ENCODE measurements around the gene COL23A1. TPM values are rescaled to one million over a fixed set of nuclear protein-coding genes. Genes with fewer than 3 reads are reported as not detected.
A peak's percentile ranks its signal among the peaks of the same experiment; 100 is the strongest.

The COL23A1 gene
- total and polyA plus RNA-seq, 2 of the 13 experiments (the other 11 are each of a cell fraction or from before 2014, with no cell fraction given) = not detected

- TF ChIP-seq CTCF (CRISPR knock-in tag; IDR thresholded peaks at IDR 0.05) = 0 out of 2 replicates have a peak, but pooled peaks have one; percentile 2
- no peak for TF ChIP-seq NFE2L2 (IDR thresholded peaks at IDR 0.05; ENCODE audit: low read length)
- no peak for TF ChIP-seq ZBTB49 (CRISPR knock-in tag; IDR thresholded peaks at IDR 0.05; ENCODE audit: borderline replicate concordance)
- no peak for TF ChIP-seq ZBTB46 (CRISPR knock-in tag; IDR thresholded peaks at IDR 0.05; ENCODE audit: borderline replicate concordance)
- TF ChIP-seq ZBTB7B (CRISPR knock-in tag; IDR thresholded peaks at IDR 0.05) = no peak
- TF ChIP-seq ZSCAN22 (CRISPR knock-in tag; IDR thresholded peaks at IDR 0.05) = no peak
- TF ChIP-seq MED1 (CRISPR knock-in tag; IDR thresholded peaks at IDR 0.05) = no peak
- no peak for TF ChIP-seq ZNF354B (CRISPR knock-in tag; IDR thresholded peaks at IDR 0.05)
- TF ChIP-seq PHF8 (CRISPR knock-in tag; IDR thresholded peaks at IDR 0.05) = no peak
- TF ChIP-seq TBL1XR1 (IDR thresholded peaks at IDR 0.05; ENCODE audit: borderline replicate concordance, low read length, partially characterized antibody) = no peak
- TF ChIP-seq ZNF792 (CRISPR knock-in tag; IDR thresholded peaks at IDR 0.05) = 0 out of 2 replicates have a peak, but pooled peaks have one; percentile 19
- no peak for TF ChIP-seq ZMAT3 (CRISPR knock-in tag; conservative IDR thresholded peaks at IDR 0.05)
- no peak for TF ChIP-seq ZNF841 (CRISPR knock-in tag; IDR thresholded peaks at IDR 0.05; ENCODE audit: borderline replicate concordance)
- no peak for TF ChIP-seq ZNF83 (CRISPR knock-in tag; IDR thresholded peaks at IDR 0.05; ENCODE audit: borderline replicate concordance)
- no peak for TF ChIP-seq ZNF513 (CRISPR knock-in tag; conservative IDR thresholded peaks at IDR 0.05)
- peak; percentile 53 for TF ChIP-seq ZFX (CRISPR knock-in tag; IDR thresholded peaks at IDR 0.05; ENCODE audit: low read depth)
- TF ChIP-seq DBP (CRISPR knock-in tag; IDR thresholded peaks at IDR 0.05; ENCODE audit: not compliant biosample characterization) = no peak
- TF ChIP-seq TEAD2 (CRISPR knock-in tag; IDR thresholded peaks at IDR 0.05) = no peak
- no peak for TF ChIP-seq MTA1 (CRISPR knock-in tag; IDR thresholded peaks at IDR 0.05; ENCODE audit: borderline replicate concordance)
- TF ChIP-seq SOX6 (IDR thresholded peaks at IDR 0.05) = no peak
- no peak for TF ChIP-seq SOX6 (CRISPR knock-in tag; IDR thresholded peaks at IDR 0.05)
Measured at GRCh38 chr5:178232920-178233429, 357.2 kb downstream of the COL23A1 start (continued).
